Gastrocnemius medialis (tissue), 4 donors: Measurements from ENCODE around the gene R3HDM2.

Experiments
- POLR2A ChIP-seq, 2 donors: fragments of 450-650 bp; IDR thresholded peaks; one replicate each; pipeline ENCODE4 v1.6.1; 2017; ENCODE audit warnings: antibody characterized with exemption in 2 of 2, mild to moderate bottlenecking in 2 of 2, moderate library complexity in 2 of 2
- TF ChIP-seq, protein P1 (sequence below), 5 experiments: fragments of 450-650 bp in 3 of 5; fragments of 200-600 bp in 2 of 5; sonication (generic) in 2 of 5; IDR thresholded peaks in 4 of 5; conservative IDR thresholded peaks in 1 of 5; 1 replicate in 4 of 5; 2 replicates in 1 of 5; pipeline ENCODE4 v1.5.1; 2016 to 2019; ENCODE audit warnings: antibody characterized with exemption in 5 of 5, mild to moderate bottlenecking in 3 of 5, moderate library complexity in 3 of 5

DNA sequence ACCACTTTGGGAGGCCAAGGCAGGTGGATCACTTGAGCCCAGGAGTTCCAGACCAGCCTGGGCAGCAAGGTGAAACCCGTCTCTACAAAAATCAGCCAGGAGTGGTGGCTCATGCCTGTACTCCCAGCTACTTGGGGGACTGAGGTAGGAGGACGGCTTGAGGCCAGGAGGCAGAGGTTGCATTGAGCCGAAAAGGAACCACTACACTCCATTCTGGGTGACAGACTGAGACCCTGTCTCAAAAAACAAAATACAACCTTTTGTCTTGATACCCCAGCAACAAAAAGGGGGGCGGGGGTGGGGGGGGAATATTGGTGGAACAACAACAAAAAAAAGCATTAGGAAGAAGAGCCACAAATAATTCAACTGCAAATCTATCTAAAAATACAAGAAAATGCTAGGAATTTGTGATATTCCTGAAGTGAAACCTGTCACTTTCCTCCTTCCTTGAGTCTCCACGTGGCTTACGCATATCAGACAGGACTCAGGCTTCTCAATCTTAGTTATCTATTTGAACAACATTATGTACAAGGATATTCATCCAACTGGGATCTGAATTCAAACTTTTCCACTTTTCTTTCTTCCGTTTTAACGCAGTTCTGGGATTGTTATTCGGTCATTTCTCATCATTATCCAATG lies 1.3 kb downstream of the R3HDM2 start:
- TF ChIP-seq POLR2A (IDR thresholded peaks at IDR 0.05), result no peak
- TF ChIP-seq, protein P1, sequence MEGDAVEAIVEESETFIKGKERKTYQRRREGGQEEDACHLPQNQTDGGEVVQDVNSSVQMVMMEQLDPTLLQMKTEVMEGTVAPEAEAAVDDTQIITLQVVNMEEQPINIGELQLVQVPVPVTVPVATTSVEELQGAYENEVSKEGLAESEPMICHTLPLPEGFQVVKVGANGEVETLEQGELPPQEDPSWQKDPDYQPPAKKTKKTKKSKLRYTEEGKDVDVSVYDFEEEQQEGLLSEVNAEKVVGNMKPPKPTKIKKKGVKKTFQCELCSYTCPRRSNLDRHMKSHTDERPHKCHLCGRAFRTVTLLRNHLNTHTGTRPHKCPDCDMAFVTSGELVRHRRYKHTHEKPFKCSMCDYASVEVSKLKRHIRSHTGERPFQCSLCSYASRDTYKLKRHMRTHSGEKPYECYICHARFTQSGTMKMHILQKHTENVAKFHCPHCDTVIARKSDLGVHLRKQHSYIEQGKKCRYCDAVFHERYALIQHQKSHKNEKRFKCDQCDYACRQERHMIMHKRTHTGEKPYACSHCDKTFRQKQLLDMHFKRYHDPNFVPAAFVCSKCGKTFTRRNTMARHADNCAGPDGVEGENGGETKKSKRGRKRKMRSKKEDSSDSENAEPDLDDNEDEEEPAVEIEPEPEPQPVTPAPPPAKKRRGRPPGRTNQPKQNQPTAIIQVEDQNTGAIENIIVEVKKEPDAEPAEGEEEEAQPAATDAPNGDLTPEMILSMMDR (IDR thresholded peaks at IDR 0.05 in 4 of 5, conservative IDR thresholded peaks at IDR 0.05 in 1 of 5), result no peak
